Stimulated activated CD4-positive, alpha-beta T cell treated with anti-CD3 and anti-CD28 coated beads, Interleukin-1b, Interleukin-23, amount 100 ng/mL, for 24 hours (primary cell): ENCODE results near the gene SOST.

ENCODE experiments used
- DNase-seq, 4 experiments: peaks; one replicate each; pipeline ENCODE4 v3.0.0-alpha.2; 2020; ENCODE audit warnings: low read depth in 4 of 4, low spot score in 1 of 4

The SOST gene

DNA sequence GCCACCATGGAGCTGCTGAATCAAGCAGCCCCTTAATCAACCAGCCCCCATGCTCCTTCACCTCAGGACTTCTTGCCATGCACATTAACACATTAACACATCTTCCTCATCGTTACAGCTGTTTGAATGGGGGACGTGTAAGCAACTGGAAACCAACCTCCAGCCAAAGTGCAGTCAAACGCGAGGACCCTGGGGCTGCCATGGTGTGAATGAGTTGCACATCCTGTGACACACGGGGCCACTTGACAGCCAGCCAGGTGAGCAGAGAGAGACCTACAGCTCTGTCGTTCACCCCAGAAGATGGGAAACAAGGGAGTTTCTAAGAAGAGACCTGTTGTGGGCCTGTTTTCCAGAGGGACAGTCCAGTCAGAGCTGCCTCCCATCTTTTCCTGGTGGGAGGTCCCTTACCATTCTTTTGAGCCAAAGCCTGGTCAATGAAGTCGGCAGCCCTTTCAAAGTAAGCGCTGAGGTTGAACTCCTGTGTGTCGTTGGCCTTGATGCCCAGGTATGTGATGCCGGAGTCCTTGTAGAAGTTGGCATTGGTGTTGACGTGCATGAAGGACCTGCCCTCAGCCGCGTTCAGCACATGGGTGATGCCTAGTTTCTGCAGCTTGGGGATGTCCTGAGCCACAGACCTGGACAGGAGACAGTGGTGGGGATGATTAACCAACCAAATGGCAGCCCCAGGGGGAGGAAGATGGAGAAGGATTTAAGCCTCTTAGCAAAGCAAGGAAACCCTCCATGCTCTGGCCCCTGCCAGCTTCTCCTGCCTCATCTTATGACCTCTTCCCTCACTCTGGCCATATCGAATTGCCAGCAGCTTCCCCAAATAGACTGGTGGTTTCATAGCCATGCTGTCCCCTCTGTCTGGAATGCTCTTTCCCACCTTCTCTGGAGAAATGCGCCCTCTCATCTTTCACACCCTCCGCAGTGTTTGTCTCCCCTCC lies 16.0 kb upstream of the SOST start:
- DNase-seq, result no peak

DNA sequence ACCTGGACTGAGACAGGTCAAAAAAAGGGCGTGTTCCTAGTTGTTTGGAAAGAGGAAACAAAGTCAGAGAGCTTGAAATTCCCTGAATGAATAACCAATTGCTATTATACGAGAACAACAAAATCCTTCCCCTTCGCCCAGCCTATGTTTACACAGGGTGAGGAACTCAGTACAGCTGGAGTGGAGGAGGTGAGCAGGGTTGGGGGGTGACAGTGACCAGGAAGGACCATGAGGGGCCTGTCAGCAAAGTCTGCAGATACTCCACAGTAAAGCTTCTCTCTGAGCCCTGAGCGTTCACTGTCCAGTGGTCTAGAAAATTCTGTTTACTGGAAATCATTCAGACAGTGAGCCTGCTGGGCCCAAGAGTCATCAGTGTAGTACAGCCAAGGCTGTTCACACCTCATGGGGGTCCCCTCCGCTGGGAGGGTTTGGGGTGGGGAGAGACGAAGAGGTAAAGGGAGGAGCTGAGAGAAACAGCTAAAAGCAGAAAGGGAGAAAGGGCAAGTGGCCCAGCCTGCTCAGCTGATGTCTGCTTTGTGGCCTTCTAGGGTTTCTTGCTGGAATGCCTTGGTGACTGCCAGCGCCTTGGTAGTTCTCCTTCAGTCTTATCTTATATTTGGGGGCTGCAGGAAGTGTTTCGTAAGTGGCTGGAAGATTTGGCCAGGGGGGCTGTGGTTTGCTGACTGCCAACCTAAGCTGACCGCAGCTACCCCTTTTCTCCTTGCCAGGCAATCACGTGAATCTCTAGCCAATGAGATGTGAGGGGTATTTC lies 14.5 kb upstream of the SOST start:
- DNase-seq, result no peak

DNA sequence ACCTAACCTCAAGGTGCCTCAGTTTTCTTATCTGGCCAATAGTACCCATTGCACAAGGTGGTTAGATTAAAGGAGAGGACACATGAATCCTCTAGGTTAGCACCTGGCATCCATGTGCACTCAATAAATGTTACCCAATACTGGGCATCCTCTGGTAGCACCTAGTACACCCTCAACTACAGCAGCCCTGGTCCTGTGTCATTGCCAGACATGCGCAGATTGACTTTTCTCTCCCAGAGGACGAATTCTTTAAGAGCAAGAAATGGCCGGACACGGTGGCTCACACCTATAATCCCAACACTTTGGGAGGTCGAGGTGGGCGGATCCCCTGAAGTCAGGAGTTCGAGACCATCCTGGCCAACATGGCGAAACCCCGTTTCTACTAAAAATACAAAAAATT lies 12.9 kb upstream of the SOST start:
- DNase-seq, result no peak

DNA sequence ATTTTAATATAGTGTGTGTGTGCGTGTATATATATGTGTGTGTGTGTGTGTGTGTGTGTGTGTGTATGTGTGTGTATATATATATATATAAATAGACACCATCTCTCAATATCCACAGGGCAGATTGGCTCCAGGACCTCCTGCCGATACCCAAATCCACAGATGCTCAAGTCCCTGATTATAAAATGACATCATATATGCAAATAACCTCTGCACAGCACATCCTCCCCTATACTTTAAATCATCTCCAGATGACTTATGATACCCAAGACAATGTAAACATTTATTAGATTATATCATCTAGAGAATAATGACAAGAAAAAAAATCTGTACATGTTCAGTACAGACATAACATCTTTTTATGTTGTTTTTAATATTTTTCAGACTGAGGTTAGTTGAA lies 12.4 kb upstream of the SOST start:
- no peak for DNase-seq

DNA sequence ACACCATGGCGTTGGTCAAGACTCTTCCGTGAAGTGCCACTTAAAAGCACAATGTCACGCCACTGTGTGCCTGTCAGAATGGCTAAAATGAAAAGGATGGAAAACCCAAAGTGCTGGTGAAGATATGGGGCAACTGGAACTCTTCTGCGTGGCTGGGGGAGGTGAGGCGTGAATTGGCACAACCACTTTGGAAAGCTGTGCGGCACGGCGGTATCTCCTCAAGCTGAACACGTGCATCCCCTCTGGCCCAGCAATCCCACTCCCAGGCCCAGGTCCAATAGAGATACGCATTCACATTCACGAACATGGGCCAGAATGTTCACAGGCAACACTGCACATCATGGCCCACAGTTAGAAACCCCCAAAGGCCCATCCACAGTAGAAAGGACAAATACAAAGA lies 11.3 kb upstream of the SOST start:
- no peak for DNase-seq

DNA sequence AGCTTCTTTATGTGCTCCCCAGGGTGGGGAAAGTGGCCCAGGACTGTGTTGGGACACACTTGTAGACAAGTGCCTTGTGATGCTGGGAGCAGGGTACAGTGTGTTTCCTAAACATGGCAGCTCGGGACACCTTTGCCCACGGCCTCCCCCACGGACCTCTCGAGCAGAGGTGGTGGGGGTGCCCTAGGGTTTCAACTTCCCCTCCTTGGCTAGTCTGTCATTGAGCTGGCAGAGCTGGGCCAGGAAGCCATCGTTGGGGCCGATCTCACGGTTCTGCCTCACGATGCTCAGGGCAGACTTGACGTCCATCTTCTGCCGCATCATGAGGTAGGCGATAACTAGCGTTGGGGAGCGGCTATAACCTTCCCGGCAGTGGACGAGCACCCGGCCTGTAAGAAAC lies 10.8 kb upstream of the SOST start:
- DNase-seq, result no peak

DNA sequence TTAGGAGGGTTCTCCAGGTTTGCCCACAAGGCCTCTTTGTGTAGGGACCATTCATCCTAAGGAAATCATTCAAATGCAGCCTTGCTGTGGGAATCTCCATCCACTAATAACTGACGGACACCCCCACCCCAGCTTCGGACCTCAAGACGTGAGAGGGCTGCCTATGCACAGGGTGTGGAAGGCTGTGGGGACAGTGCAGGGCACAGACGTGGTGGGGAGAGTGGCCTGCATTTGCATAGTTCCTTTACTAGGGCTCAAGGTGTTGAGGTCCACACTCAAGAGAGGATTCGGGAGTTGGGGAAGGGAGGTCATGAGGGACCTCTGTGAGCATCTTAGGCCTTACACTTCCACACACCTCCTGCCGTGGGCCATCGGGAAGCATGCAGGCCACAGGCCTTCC lies 10.4 kb upstream of the SOST start:
- no peak for DNase-seq

DNA sequence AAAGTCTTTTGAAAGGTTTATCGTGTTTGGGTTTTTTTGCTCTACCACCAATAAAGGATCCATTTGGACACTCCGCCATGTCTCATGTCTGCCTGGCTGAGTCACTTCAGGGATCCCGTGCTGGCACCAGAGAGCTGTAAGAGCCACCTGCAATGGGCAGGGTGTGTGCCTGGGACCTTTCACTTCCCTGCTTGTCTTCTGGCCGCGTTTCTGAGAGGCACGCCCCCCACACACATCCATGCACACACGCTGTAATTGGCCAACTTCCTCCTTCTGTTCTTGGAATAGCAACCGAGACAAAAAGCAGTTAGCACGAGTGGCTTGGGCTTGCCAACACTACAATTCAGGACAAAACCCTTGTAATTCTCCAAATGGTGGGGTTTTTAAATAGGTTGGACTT lies 9.8 kb upstream of the SOST start:
- DNase-seq, result no peak

DNA sequence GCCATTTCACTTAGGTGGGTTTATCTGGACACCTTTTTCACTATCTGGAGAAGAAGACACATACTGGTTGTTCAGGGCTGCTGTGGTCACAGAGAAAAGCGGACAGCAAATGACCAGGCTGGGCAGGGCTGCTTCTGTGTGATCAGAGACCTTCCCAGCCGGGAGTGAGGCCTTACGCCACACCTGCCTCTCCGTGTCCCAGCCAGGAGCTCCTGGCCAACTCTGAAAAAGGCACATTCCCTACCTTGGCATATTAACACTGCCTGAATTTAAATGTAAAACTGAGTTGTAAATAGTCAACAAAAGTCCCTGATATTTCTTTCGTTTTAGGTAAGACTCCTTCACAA lies 9.1 kb upstream of the SOST start:
- no peak for DNase-seq

DNA sequence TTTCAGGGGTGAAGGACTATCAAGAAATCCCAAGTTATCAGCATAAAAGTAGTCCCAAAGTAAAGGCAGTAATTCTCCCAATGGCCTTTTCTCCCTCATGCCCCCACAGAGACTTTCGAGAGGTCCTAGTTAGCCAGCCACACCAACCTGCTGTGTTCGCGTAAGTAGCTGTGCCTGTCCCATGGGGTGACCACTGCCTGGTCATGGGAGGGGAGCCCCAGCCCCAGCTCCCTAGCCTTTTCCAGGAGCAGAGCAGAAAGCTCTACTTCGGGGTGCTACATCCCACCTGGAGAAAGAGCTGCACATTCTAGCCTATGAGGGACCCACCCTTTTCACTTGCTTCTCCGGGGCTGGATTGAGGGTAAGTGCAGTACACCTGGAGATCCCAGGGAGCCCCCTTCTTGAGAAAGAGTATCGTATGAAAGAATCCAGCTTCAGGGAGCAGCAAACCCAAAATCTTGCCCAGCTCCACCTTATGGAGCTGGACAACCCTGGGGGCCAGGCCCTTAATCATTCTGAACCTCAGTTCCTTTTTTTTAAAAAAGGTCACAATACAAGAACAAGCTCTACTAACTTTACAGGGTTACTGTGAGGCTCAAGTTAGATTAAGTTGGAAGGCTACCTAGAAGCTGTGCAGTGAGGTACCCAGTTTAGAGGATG lies 8.6 kb upstream of the SOST start:
- no peak for DNase-seq

DNA sequence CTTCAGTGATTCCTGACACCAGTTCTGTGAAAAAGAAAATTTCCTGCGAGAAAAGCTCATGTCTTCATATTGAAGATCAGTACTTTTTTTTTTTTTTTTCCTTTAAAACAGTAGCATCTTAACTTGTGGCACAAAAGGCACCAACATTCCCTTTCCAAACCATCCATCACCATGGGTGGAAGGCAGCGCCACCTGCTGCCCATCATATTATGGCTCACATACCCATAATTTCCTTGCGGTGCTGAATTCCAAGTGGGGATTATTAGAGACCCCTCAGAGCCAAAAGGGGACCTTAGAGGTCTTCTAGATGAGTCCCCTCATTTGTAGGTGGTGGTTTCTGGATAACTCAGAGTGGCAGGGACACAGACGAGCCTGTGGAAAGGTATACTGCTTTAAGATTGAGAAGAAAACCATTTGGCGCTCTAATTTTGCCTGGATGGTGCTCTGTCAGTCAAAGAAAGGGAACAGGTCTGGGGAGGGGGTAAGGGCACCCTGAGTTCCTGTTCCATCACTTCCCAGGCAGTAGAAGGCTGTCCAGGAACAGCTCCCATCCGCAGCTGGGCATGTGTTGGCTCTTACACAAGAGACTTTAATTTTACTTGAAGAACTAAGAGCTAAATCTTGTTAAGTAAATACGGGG lies 7.9 kb upstream of the SOST start:
- DNase-seq, result peak in 3 of 4 experiments; percentile 17 to 38 (median 35)

DNA sequence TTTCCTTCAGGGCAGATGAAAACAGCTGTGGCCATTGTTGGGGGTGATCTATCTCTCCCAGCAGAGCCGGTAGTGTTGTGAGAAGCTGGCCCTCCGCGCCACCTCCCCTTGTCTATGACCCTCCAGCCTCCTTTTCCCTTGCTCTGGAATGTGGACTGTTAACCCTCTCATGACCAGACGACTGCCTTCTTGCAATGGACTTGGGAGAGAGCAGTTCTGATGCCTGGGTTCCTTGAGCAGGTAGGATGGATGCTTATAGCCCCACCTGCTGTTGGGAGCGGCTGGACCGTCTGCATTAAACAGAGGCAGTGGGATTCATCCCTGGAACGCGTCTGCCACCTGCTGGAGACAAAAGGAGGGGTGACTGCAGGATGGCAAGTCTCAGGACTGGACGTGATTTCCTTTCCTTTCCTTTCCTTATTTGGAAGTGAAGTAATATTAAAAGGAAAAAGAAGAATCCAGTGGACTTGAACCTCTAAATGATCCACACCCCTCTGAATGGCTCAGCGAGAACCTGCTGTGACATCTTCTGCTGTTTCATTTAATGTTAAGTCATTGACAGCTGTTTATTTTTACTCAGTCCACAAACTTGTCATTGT lies 1.8 kb upstream of the SOST start:
- peak; percentile 84 to 91 (median 86) for DNase-seq

DNA sequence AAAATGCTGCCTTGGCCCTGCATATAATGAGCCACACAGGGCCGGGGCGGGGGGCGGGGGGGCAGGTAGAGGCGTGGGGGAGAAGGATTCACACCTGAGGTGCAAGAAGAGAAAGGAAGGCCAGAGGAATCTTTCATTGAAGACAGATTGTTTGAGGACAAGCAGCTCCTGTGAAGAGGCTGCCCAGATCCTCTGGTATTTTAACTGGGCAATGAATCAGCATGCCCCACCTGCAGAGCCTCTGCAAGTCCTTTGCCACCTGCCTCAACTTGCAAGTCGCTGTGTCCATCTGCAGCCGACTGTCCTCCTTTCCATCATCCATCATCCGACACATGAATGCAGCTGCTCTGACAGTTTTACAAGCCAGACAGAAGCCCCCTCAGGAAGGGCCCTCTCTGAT lies 1.2 kb upstream of the SOST start:
- DNase-seq, result no peak

DNA sequence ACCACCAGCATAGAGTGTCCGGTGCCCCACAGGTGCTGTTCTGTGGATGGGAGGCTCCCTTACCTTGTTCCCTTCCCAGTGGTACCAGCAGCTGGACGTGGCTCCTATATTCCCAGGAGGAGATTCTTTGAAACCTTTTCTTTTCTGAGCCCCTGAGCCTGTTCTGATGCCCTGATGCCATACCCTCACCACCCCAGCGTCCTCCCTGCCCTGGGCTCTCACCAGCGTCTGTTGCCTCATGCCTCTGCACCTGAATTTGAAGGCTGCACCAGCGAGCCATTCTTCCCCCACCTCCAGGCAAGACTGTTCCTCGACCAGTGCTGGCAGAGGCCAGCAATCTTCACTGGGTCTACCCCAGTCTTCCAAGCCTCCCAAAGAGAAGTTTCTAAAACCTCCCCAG lies 505 bp downstream of the SOST start:
- DNase-seq, result no peak

DNA sequence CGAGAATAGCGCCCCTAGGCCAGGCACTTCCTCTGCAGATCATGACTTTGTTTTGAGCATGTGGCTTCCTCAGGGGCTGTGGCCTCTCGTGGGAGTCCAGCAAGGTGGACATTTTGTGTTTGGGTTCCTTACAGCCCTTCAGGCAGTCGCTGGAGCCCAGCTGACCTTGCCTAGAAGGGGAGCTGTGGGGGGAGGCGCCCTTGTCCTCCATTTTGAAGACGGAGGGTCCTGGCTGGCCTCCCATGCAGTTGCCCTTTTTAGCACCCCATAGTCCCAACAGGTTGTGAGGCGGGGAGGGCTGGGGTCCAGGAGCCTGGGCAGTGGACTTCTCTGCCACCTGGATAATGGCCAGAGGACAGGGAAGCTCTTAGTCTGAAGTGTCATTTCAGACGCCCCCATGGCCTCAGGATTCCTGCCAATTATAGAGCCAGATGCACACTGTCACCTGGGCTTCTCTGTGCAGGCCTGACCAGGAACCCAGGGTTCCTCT lies 1.4 kb downstream of the SOST start:
- DNase-seq, result no peak

DNA sequence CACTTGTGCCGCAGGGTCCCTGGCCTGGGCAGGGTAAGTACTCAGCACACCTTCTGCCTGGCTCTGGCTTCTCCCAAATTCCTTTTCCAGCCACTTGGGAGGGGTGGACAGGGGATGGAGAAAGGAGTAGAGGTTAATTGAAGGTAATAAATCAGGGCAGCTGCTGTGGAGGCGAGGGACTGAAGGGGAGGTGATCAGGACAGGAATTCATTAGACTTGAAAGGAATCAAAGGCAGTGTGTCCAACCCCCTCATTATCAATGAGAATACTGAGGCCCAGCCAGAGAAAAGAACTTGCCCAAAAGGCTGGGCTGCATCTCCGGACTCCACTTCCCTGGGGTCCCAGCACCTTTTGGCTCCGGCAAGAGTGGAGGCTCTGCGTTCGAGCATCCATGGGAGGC lies 2.4 kb downstream of the SOST start:
- DNase-seq, result no peak

DNA sequence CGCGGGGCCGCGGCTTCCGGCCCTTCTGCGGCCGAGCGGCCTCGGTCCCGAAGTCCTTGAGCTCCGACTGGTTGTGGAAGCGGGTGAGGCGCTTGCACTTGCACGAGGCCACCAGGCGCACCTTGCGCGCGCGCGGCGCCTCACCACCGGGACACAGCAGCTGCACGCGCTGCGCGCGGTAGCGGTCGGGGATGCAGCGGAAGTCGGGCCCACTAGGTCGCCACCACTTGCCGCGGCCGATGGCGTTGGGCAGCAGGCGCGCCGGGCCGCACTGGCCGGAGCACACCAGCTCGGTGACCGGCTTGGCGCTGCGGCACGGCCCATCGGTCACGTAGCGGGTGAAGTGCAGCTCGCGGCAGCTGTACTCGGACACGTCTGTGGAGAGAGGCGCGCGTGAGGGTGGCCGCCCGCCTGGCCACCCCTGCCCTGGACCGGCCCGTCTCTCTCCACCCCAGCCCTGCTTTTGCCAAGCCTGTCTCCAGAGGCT lies 3.2 kb downstream of the SOST start:
- DNase-seq, result no peak

DNA sequence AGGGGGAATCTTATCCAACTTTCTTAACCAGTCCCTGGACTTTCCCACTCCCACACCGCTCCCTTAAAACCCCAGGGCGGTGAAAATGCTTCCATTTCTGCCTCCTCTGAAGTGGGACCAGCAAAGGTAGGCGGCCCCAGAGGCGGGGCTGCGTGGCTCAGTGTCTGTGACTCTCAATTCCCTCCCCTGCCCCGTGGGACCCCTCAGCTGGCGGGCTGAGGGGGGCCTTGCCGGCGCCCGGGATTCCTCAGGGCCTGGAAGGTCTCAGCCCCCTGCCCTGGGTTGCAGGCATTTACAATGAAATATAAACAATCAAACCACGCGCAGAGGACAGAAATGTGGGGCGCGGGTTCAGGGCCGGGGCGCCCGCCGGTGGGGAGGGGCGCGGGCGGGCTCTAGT lies 3.6 kb downstream of the SOST start:
- DNase-seq, result no peak

DNA sequence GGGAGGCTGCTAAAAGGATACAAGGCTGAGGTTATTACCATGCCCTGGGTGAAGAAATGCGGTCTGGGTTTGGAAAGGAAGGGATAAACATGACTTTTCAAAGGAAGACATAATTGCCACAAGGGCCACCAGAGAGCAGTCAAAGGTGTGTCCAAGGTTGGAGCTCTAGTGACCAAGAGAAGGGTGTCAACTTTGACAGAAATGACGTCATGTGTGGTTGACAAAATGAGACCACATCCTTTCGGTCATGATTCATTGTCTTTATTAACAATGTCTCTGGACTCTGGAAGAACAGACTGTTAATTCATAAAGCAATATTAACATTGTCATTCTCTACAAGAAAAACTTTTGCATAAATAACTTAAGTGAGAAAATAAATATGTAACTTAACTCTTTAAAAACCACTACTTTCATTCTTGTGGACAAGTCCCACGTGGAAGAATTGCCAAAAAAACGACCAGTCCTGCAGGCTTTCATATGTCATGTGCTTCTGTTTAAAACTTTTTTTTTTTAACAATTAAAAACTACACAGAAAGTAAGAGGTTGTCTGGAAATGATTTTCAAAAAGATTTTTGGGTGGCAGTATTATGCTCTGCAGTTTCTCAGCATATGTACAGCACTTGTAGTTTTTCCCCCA lies 5.0 kb downstream of the SOST start:
- no peak for DNase-seq

DNA sequence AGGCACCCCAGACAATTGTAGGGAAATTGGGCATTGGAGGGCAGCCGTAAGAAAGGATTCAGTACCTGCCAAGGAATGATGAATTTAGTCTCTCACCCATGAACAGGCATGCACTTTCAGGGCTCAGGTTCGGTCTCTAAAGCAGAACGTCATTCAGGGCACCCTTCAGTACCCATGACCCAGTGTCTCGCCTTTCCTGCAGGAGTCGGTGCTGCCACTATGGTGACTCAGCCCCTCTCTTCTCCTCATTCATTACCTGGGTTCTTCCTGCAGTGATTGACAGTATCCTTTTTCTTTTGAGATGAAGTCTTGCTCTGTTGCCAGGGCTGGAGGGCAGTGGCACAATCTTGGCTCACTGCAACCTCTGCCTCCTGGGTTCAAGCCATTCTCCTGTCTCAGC lies 8.4 kb downstream of the SOST start:
- DNase-seq, result no peak
